ENCODE measurements around the gene MRPS25. TPM values are rescaled to one million over a fixed set of nuclear protein-coding genes. Genes with fewer than 3 reads are reported as not detected.

MRPS25 gene
- total RNA-seq, 1 donor from 2014 or later: 50.0 TPM

DNA sequence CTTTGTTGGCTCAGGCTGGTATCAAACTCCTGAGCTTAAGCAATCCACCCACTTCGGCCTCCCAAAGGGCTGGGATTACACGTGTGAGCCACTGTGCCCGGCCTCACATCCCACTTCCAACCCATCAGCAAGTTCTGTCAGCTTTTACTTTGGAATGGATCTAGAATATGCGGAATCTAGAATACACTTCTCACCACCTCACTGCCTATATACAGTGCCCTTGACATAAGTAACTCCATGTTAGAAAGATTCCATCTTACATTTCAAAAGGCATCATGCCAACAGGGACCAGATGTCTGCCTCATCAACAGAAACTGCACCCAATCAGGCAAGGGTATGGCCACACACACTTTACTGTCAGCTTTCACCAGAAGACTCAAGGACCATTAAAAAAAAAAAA is 43.8 kb upstream of the MRPS25 start:
- no peak for DNase-seq (ENCODE audit: extremely low spot score, unreplicated experiment)
- Mint-ChIP-seq H3K9me3 (ENCODE audit: unreplicated experiment) (no peaks in the 10 kb centered on the region), H3K4me3 (ENCODE audit: unreplicated experiment) (no peak overlapping the region), H3K27ac (ENCODE audit: unreplicated experiment) (no peak overlapping the region), H3K27me3 (ENCODE audit: unreplicated experiment) (peaks cover 26% of the 10 kb centered on the region), H3K36me3 (ENCODE audit: unreplicated experiment) (no peaks in the 10 kb centered on the region), H3K4me1 (ENCODE audit: unreplicated experiment) (no peaks in the 10 kb centered on the region)
- TF ChIP-seq, protein P1, sequence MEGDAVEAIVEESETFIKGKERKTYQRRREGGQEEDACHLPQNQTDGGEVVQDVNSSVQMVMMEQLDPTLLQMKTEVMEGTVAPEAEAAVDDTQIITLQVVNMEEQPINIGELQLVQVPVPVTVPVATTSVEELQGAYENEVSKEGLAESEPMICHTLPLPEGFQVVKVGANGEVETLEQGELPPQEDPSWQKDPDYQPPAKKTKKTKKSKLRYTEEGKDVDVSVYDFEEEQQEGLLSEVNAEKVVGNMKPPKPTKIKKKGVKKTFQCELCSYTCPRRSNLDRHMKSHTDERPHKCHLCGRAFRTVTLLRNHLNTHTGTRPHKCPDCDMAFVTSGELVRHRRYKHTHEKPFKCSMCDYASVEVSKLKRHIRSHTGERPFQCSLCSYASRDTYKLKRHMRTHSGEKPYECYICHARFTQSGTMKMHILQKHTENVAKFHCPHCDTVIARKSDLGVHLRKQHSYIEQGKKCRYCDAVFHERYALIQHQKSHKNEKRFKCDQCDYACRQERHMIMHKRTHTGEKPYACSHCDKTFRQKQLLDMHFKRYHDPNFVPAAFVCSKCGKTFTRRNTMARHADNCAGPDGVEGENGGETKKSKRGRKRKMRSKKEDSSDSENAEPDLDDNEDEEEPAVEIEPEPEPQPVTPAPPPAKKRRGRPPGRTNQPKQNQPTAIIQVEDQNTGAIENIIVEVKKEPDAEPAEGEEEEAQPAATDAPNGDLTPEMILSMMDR (IDR thresholded peaks at IDR 0.05): no peak

DNA sequence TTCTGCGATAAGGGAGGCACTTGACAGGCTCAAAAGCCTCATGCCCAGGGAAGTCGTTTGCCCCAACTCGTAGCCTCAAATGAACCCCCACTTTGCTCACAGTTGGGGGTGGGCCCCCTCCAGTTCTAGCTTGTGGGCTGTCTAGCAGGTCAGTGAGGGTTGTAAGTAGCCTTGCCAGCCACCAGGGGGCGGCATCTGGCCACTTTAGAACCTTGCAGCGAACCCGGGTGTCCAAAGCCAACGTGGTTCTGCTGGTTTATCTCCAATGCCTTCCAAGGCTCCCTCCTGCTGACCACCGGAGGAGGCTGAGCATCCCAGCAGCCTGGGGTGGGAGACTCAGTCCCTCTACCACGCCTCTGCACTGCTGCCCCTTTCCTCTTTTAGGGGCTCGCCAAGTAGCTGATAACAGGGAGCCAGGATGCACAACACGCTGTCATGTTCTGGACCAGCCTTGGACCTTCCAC is 43.0 kb upstream of the MRPS25 start:
- peaks cover 24% of the 10 kb centered on the region for H3K27me3 Mint-ChIP-seq (ENCODE audit: unreplicated experiment)
- no peaks in the 10 kb centered on the region for H3K4me1 Mint-ChIP-seq (ENCODE audit: unreplicated experiment)
- H3K9me3 Mint-ChIP-seq (ENCODE audit: unreplicated experiment): no peaks in the 10 kb centered on the region
- DNase-seq (ENCODE audit: extremely low spot score, unreplicated experiment): peak; percentile 90
- TF ChIP-seq, protein P1 (IDR thresholded peaks at IDR 0.05): peak; percentile 90
- H3K27ac Mint-ChIP-seq (ENCODE audit: unreplicated experiment): no peak overlapping the region
- H3K36me3 Mint-ChIP-seq (ENCODE audit: unreplicated experiment): no peaks in the 10 kb centered on the region
- H3K4me3 Mint-ChIP-seq (ENCODE audit: unreplicated experiment): no peak overlapping the region

DNA sequence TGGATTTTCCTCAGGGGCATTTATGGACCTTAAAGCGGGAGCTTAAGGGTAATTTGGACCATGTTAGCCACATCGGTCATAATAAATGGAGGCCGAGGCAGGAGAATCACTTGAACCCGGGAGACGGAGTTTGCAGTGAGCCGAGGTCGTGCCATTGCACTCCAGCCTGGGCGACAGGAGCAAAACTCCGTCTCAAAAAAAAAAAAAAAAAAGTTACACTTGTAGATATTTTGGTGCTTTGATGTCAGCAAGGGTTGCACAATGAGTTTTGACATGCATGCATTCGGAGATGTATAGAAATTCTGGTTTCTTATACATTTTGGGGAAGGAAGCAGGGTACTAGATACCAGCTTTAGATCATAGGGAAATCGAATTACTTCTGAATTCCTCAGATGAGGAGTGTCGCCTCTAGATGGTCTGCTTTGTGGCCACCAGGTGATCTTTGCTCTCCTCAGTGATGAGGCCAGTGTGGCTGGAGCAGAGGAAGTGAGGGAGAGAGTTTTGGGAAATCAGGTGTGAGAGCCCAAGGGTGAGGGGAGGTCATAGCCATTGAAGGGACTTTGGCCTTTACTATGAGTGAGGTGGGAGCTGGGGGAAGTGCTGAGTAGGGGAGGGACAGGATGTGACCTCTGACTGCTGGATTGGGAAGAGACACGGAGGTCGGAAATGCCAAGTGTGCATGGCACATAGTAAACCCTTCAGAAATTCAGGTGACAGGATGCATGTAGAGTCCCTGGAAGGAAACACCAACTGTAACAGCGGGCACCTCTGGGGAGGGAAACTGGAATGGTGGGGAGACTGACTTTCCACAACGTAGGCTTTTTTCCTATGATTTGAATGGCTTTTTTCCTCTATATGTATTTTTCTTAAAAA is 42.2 kb upstream of the MRPS25 start:
- Mint-ChIP-seq H3K27me3 (ENCODE audit: unreplicated experiment) (peaks cover 20% of the 10 kb centered on the region), H3K36me3 (ENCODE audit: unreplicated experiment) (no peaks in the 10 kb centered on the region), H3K4me1 (ENCODE audit: unreplicated experiment) (peaks cover 2% of the 10 kb centered on the region), H3K4me3 (ENCODE audit: unreplicated experiment) (no peak overlapping the region), H3K27ac (ENCODE audit: unreplicated experiment) (no peak overlapping the region), H3K9me3 (ENCODE audit: unreplicated experiment) (no peaks in the 10 kb centered on the region)
- no peak for DNase-seq (ENCODE audit: extremely low spot score, unreplicated experiment)
- TF ChIP-seq, protein P1 (IDR thresholded peaks at IDR 0.05): no peak

DNA sequence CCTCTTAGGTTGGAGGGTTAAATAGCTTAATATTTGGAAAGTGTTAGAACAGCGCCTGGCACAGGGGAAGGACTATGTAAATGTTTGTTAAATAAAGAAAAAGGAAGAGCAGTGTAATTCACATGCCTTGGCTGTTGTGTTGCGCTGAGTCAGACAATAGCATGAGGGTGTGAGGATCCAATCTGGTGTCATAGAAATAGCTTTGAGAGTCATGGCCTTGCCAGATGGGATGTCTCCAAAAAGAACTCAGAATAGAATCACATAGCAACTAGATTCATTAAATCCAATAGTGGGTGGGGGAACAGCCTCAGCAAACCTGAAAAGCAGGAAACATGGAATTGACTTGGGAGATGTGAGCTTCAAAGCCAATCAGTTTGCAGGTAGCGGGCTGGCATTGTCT is 37.7 kb upstream of the MRPS25 start:
- H3K27me3 Mint-ChIP-seq (ENCODE audit: unreplicated experiment): peaks cover 15% of the 10 kb centered on the region
- H3K4me1 Mint-ChIP-seq (ENCODE audit: unreplicated experiment): peaks cover 19% of the 10 kb centered on the region
- H3K27ac Mint-ChIP-seq (ENCODE audit: unreplicated experiment): no peak overlapping the region
- TF ChIP-seq, protein P1 (IDR thresholded peaks at IDR 0.05): no peak
- no peak overlapping the region for H3K4me3 Mint-ChIP-seq (ENCODE audit: unreplicated experiment)
- H3K9me3 Mint-ChIP-seq (ENCODE audit: unreplicated experiment): no peaks in the 10 kb centered on the region
- H3K36me3 Mint-ChIP-seq (ENCODE audit: unreplicated experiment): no peaks in the 10 kb centered on the region
- no peak for DNase-seq (ENCODE audit: extremely low spot score, unreplicated experiment)

DNA sequence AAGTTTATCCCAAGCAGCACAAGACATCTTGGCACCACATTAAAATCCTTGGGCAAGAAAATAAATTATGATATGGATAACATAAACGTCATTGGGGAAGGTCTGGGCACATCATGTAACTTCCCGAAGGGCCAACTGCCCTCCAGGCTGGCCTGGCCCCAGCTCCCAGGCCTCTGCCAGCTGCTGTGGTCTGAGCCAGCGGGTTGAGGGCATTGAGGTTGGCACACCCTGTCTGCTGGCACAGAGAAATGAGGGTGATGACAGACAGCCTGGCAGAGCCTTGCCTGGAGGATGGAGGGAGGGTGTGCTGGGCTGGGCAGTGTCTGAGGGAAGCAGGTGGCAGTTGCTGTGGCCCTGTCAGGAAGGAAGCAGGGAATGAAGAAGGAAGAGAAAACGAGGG is 37.1 kb upstream of the MRPS25 start:
- H3K4me3 Mint-ChIP-seq (ENCODE audit: unreplicated experiment): no peak overlapping the region
- peaks cover 11% of the 10 kb centered on the region for H3K27me3 Mint-ChIP-seq (ENCODE audit: unreplicated experiment)
- H3K9me3 Mint-ChIP-seq (ENCODE audit: unreplicated experiment): no peaks in the 10 kb centered on the region
- no peaks in the 10 kb centered on the region for H3K36me3 Mint-ChIP-seq (ENCODE audit: unreplicated experiment)
- TF ChIP-seq, protein P1 (IDR thresholded peaks at IDR 0.05): no peak
- peak overlapping the region; percentile 60 for H3K27ac Mint-ChIP-seq (ENCODE audit: unreplicated experiment)
- DNase-seq (ENCODE audit: extremely low spot score, unreplicated experiment): no peak
- peaks cover 24% of the 10 kb centered on the region for H3K4me1 Mint-ChIP-seq (ENCODE audit: unreplicated experiment)
